ENCODE data around the gene STK10. TPM values are rescaled to one million over a fixed set of nuclear protein-coding genes. Genes with fewer than 3 reads are reported as not detected.

The STK10 gene
- polyA plus RNA-seq, 1 experiment = 14.3 TPM

- Histone ChIP-seq H3K4me3 (ENCODE audit: low read depth, low read length) (no peak overlapping the region), H3K36me3 (ENCODE audit: control insufficient read depth, insufficient read depth, low read length) (peaks cover 11% of the 10 kb centered on the region), H3K27me3 (ENCODE audit: control insufficient read depth, insufficient read depth, low read length) (no peaks in the 10 kb centered on the region)
- DNase-seq (ENCODE audit: low read depth) = no peak
- ChIA-PET CTCF (interaction anchor here (0.6 to 6.8 kb wide), 3 partner anchors 15 to 190 kb away, joined by 3 to 106 read pairs (median 5); partner anchors contain the start of gene STK10), POLR2A (no interaction called here)
- TF ChIP-seq, protein P1, sequence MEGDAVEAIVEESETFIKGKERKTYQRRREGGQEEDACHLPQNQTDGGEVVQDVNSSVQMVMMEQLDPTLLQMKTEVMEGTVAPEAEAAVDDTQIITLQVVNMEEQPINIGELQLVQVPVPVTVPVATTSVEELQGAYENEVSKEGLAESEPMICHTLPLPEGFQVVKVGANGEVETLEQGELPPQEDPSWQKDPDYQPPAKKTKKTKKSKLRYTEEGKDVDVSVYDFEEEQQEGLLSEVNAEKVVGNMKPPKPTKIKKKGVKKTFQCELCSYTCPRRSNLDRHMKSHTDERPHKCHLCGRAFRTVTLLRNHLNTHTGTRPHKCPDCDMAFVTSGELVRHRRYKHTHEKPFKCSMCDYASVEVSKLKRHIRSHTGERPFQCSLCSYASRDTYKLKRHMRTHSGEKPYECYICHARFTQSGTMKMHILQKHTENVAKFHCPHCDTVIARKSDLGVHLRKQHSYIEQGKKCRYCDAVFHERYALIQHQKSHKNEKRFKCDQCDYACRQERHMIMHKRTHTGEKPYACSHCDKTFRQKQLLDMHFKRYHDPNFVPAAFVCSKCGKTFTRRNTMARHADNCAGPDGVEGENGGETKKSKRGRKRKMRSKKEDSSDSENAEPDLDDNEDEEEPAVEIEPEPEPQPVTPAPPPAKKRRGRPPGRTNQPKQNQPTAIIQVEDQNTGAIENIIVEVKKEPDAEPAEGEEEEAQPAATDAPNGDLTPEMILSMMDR (IDR thresholded peaks at IDR 0.05; ENCODE audit: insufficient read depth, low read depth, low read length) = no peak
Measured at GRCh38 chr5:172101547-172102217, 86.3 kb downstream of the STK10 start.

DNA sequence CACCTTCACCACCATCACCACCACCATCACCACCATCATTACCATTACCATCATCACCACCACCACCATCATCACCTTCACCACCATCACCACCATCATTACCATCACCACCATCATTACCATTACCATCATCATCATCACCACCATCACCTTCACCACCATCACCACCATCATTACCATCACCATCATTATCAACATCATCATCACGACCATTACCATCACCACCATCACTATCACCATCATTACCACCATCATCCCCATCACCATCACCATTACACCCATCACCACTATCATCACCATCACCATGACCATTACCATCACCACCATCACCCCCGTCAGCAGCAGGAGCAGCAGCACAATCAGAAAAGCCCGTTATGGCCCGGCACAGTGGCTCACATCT lies 89.1 kb downstream of the STK10 start:
- no peak overlapping the region for H3K4me3 ChIP-seq (ENCODE audit: low read depth, low read length)
- peaks cover 8% of the 10 kb centered on the region for H3K36me3 ChIP-seq (ENCODE audit: control insufficient read depth, insufficient read depth, low read length)
- CTCF ChIA-PET = interaction anchor here (1.4 kb wide), 1 partner anchor 379 kb away, joined by 3 read pairs; no protein-coding TSS in a partner anchor
- no peaks in the 10 kb centered on the region for H3K27me3 ChIP-seq (ENCODE audit: control insufficient read depth, insufficient read depth, low read length)
- POLR2A ChIA-PET = no interaction called here
- DNase-seq (ENCODE audit: low read depth) = no peak
- TF ChIP-seq, protein P1 (IDR thresholded peaks at IDR 0.05; ENCODE audit: insufficient read depth, low read depth, low read length) = no peak

DNA sequence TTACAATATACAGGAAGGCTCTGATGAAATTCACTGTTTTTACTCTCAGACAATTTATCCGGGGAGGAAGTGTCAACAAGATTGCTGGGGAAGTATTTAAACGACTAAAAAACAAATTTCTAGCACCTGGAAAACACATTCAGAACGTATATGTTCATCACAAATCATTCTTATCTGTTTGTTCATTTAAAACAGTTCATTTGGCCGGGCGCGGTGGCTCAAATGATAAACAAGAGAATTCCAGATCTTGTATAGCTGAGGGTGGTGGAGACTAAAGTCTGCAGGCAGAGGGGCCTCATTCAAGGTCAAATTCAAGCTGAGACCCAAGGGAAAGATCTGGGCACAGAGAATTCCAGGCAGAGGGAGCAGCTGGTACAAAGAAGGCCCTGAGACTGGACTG lies 90.0 kb downstream of the STK10 start:
- CTCF ChIA-PET = interaction anchor here (0.6 to 2.3 kb wide), 5 partner anchors 20 to 590 kb away, joined by 3 to 6 read pairs (median 3); partner anchors contain the start of gene STK10
- no peak for DNase-seq (ENCODE audit: low read depth)
- peaks cover 8% of the 10 kb centered on the region for H3K36me3 ChIP-seq (ENCODE audit: control insufficient read depth, insufficient read depth, low read length)
- TF ChIP-seq, protein P1 (IDR thresholded peaks at IDR 0.05; ENCODE audit: insufficient read depth, low read depth, low read length) = no peak
- no peaks in the 10 kb centered on the region for H3K27me3 ChIP-seq (ENCODE audit: control insufficient read depth, insufficient read depth, low read length)
- POLR2A ChIA-PET = no interaction called here
- H3K4me3 ChIP-seq (ENCODE audit: low read depth, low read length) = no peak overlapping the region

- no peak for DNase-seq (ENCODE audit: low read depth)
- CTCF ChIA-PET = interaction anchor here (0.7 to 2.3 kb wide), 4 partner anchors 14 to 378 kb away, joined by 3 to 6 read pairs (median 4); partner anchors contain the start of gene STK10
- POLR2A ChIA-PET = no interaction called here
- Histone ChIP-seq H3K36me3 (ENCODE audit: control insufficient read depth, insufficient read depth, low read length) (peaks cover 9% of the 10 kb centered on the region), H3K4me3 (ENCODE audit: low read depth, low read length) (no peak overlapping the region), H3K27me3 (ENCODE audit: control insufficient read depth, insufficient read depth, low read length) (no peaks in the 10 kb centered on the region)
- TF ChIP-seq, protein P1 (IDR thresholded peaks at IDR 0.05; ENCODE audit: insufficient read depth, low read depth, low read length) = no peak
Measured at GRCh38 chr5:172097356-172097755, 90.7 kb downstream of the STK10 start.

- ChIA-PET POLR2A (no interaction called here), CTCF (interaction anchor here (0.7 to 2.4 kb wide), 6 partner anchors 8 to 92 kb away, joined by 3 to 9 read pairs (median 6); partner anchors contain the start of gene STK10)
- H3K36me3 ChIP-seq (ENCODE audit: control insufficient read depth, insufficient read depth, low read length) = peaks cover 6% of the 10 kb centered on the region
- H3K4me3 ChIP-seq (ENCODE audit: low read depth, low read length) = no peak overlapping the region
- no peak for DNase-seq (ENCODE audit: low read depth)
- TF ChIP-seq, protein P1 (IDR thresholded peaks at IDR 0.05; ENCODE audit: insufficient read depth, low read depth, low read length) = no peak
- no peaks in the 10 kb centered on the region for H3K27me3 ChIP-seq (ENCODE audit: control insufficient read depth, insufficient read depth, low read length)
Measured at GRCh38 chr5:172096207-172096940, 91.7 kb downstream of the STK10 start.

All from BJ (cell line).